GM23338 (cell line): ENCODE measurements around the gene CLEC11A. TPM values are rescaled to one million over a fixed set of nuclear protein-coding genes. Genes with fewer than 3 reads are reported as not detected.
"Not testable (repeated sequence)": the region's sequence is repeated elsewhere in the genome, so short reads cannot be mapped to it uniquely, and the experiment has no call there.

Experiments
- ATAC-seq: fragments of 200-7000 bp; cut with Tn5 transposase; 3 replicates; pipeline ENCODE4 v1.9.1; 2020
- DNase-seq: peaks from one replicate; pipeline ENCODE4 v3.0.0-alpha.2; 2015; ENCODE audit warnings: low spot score
- H2AFZ ChIP-seq: fragments of 200-600 bp; sonication (generic); 2 replicates; pipeline ENCODE4 v1.8.0; 2016; ENCODE audit warnings: antibody characterized with exemption, mild to moderate bottlenecking, moderate library complexity
- H3F3A ChIP-seq: fragments of 200-600 bp; sonication (generic); replicated peaks from 2 replicates; pipeline ENCODE4 v1.8.0; 2017; ENCODE audit warnings: antibody characterized with exemption, mixed run types, low read depth
- H3K27ac ChIP-seq: fragments of 200-600 bp; sonication (generic); 2 replicates; pipeline ENCODE4 v1.6.1; 2016; ENCODE audit warnings: low read depth
- H3K27me3 ChIP-seq: fragments of 200-600 bp; sonication (generic); 2 replicates; pipeline ENCODE4 v1.8.0; 2016; ENCODE audit warnings: mild to moderate bottlenecking, mixed run types, moderate library complexity; ENCODE audit not compliant: insufficient read depth
- H3K36me3 ChIP-seq: fragments of 200-600 bp; sonication (generic); 2 replicates; pipeline ENCODE4 v1.8.0; 2016; ENCODE audit warnings: mild to moderate bottlenecking; ENCODE audit not compliant: insufficient read depth
- H3K4me1 ChIP-seq: fragments of 200-600 bp; sonication (generic); 2 replicates; pipeline ENCODE4 v1.8.0; 2016; ENCODE audit warnings: mild to moderate bottlenecking, moderate library complexity; ENCODE audit not compliant: insufficient read depth
- H3K4me2 ChIP-seq: fragments of 200-600 bp; sonication (generic); 2 replicates; pipeline ENCODE4 v1.7.1; 2017; ENCODE audit warnings: mixed run types
- H3K4me3 ChIP-seq: fragments of 200-600 bp; sonication (generic); 2 replicates; pipeline ENCODE4 v1.6.1; 2016; ENCODE audit warnings: mixed run types
- H3K79me2 ChIP-seq: fragments of 200-600 bp; sonication (generic); replicated peaks from 2 replicates; pipeline ENCODE4 v1.8.0; 2017; ENCODE audit warnings: mild to moderate bottlenecking; ENCODE audit not compliant: insufficient read depth
- H3K9me2 ChIP-seq: fragments of 200-600 bp; sonication (generic); 2 replicates; pipeline ENCODE4 v1.8.0; 2017; ENCODE audit not compliant: insufficient read depth
- H4K20me1 ChIP-seq: fragments of 200-600 bp; sonication (generic); replicated peaks from 2 replicates; pipeline ENCODE4 v1.8.0; 2017; ENCODE audit warnings: mild to moderate bottlenecking; ENCODE audit not compliant: insufficient read depth
- H3K27ac Mint-ChIP-seq: 2 replicates; pipeline ENCODE4 v1.8.0; 2020; ENCODE audit warnings: inconsistent platforms, mild to moderate bottlenecking, moderate library complexity, mixed read lengths
- H3K27me3 Mint-ChIP-seq: 3 replicates; pipeline ENCODE4 v1.8.0; 2022; ENCODE audit warnings: low read depth, mild to moderate bottlenecking, moderate library complexity, mixed read lengths, inconsistent platforms; ENCODE audit not compliant: insufficient read depth, poor library complexity
- H3K36me3 Mint-ChIP-seq: 3 replicates; pipeline ENCODE4 v1.8.0; 2021; ENCODE audit warnings: low read depth, mild to moderate bottlenecking, inconsistent platforms, moderate library complexity, mixed read lengths
- H3K4me1 Mint-ChIP-seq: 3 replicates; pipeline ENCODE4 v1.8.0; 2020; ENCODE audit warnings: mild to moderate bottlenecking, inconsistent platforms, mixed read lengths
- H3K4me3 Mint-ChIP-seq: 3 replicates; pipeline ENCODE4 v1.8.0; 2021; ENCODE audit warnings: moderate library complexity, mild to moderate bottlenecking, inconsistent platforms, mixed read lengths
- H3K9me3 Mint-ChIP-seq: 3 replicates; pipeline ENCODE4 v1.8.0; 2020; ENCODE audit warnings: moderate library complexity, mild to moderate bottlenecking, inconsistent platforms, mixed read lengths
- JUNB ChIP-seq: IDR thresholded peaks from one replicate; pipeline ENCODE4 v1.6.1; 2016; ENCODE audit warnings: antibody characterized with exemption; ENCODE audit not compliant: unreplicated experiment
- polyA plus RNA-seq: library from polyadenylated mRNA; unstranded; fragments of >200 nt; fragmentation: Nextera tagmentation; extraction: Ambion mirVana; gene quantifications from 2 replicates; pipeline ENCODE4 v1.2.1, GENCODE V29; 2016
- total RNA-seq: library from RNA; depleted of rRNA; stranded (reverse); fragments of >200 nt; shearing (Covaris generic); gene quantifications from 2 replicates; pipeline ENCODE4 v1.2.3, GENCODE V29; 2014; rRNA removed

Gene CLEC11A
- total and polyA plus RNA-seq, 2 experiments from 2014 or later: 8.0 to 15.5 TPM

DNA sequence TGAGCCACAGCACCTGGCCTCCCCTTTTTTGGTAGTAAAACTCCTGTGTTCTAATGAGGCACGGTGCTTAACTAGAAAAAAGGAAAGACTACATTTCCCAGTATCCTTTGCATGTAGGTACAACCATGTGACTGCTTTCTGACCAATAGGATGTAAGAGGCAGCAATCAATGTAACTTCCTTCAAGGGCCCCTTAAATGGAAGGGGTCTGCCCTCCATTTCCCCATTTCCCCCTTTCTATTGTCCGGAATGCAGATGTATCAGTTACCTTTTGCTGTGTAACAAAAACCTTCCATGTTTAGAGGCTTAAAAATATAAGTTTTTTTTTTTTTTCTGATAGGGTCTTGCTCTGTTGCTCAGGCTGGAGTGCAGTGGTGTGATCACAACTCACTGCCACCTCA lies 49.3 kb downstream of the CLEC11A start:
- no peaks in the 10 kb centered on the region for H3K4me1 Mint-ChIP-seq
- no peaks in the 10 kb centered on the region for H3K79me2 ChIP-seq
- H3K36me3 Mint-ChIP-seq: peaks cover 25% of the 10 kb centered on the region
- DNase-seq (peak; percentile 68), ATAC-seq (no peak)
- H3K4me3 Mint-ChIP-seq: no peak overlapping the region
- TF ChIP-seq JUNB: no peak
- H3F3A ChIP-seq: no peaks in the 10 kb centered on the region; the same call in 1 of the 2 replicates
- H3K36me3 ChIP-seq: no peaks in the 10 kb centered on the region
- H3K4me3 ChIP-seq: no peak overlapping the region
- no peak overlapping the region for H2AFZ ChIP-seq
- peaks cover 39% of the 10 kb centered on the region for H3K27me3 ChIP-seq
- no peaks in the 10 kb centered on the region for H4K20me1 ChIP-seq
- H3K27ac ChIP-seq: no peak overlapping the region
- no peak overlapping the region for H3K4me2 ChIP-seq
- peaks cover 3% of the 10 kb centered on the region for H3K4me1 ChIP-seq
- H3K9me2 ChIP-seq: no peaks in the 10 kb centered on the region
- peaks cover 6% of the 10 kb centered on the region for H3K27me3 Mint-ChIP-seq
- H3K27ac Mint-ChIP-seq: no peak overlapping the region
- H3K9me3 Mint-ChIP-seq: peaks cover 95% of the 10 kb centered on the region

DNA sequence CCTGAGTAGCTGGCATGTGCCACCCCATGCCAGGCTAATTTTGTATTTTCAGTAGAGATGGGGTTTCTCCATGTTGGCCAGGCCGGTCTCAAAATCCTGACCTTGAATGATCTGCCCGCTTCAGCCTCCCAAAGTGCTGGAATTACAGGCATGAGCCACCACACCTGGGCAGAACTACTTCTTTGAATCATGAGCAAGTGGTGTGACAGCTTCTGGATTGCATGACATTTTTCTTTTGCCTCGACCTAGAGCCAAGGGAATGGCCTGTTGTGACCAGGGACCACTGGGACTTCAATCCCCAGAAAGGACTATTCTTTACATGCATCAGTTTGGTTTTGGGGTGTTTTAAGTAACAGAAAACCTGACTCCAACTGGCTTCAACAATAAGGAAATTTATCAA lies 49.7 kb downstream of the CLEC11A start:
- H3K36me3 ChIP-seq, H3K4me3 ChIP-seq, H3K27ac Mint-ChIP-seq, ATAC-seq, H2AFZ ChIP-seq, H3K79me2 ChIP-seq, DNase-seq, H3K4me1 Mint-ChIP-seq, H3K4me1 ChIP-seq, H3K4me3 Mint-ChIP-seq, H3K27ac ChIP-seq, H3K9me2 ChIP-seq, H3F3A ChIP-seq, H4K20me1 ChIP-seq, H3K4me2 ChIP-seq, H3K27me3 Mint-ChIP-seq: not testable (repeated sequence)
- Mint-ChIP-seq H3K9me3 (peaks cover 95% of the 10 kb centered on the region), H3K36me3 (peaks cover 26% of the 10 kb centered on the region)
- H3K27me3 ChIP-seq: peaks cover 43% of the 10 kb centered on the region

DNA sequence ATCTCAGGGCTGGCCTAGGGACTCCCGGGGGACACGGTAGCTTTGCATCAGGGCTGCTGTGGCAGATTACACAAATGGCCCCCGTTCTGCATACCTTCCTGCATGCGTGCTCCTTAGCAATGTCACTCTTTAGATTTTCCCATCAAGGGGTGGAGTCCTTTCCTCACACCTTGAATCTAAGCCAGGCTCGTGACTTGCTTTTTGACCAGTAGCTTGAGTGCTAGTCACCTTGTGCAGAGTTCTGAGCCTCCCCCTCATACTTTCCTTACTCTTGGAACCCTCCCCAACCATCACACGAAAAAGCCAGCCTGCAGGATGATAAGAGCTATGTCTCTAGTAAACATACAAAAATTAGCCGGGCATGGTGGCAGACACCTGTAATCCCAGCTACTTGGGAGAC lies 50.3 kb downstream of the CLEC11A start:
- not testable (repeated sequence) for H3K4me1 ChIP-seq, H4K20me1 ChIP-seq, ATAC-seq, H3K9me2 ChIP-seq, H3K27me3 Mint-ChIP-seq, H3K4me3 Mint-ChIP-seq, H3K4me1 Mint-ChIP-seq, H3K4me2 ChIP-seq, H3K27ac ChIP-seq, H3F3A ChIP-seq, H2AFZ ChIP-seq, DNase-seq, H3K36me3 ChIP-seq, H3K4me3 ChIP-seq, H3K79me2 ChIP-seq, H3K27ac Mint-ChIP-seq
- H3K27me3 ChIP-seq: peaks cover 48% of the 10 kb centered on the region
- Mint-ChIP-seq H3K36me3 (peaks cover 27% of the 10 kb centered on the region), H3K9me3 (peaks cover 95% of the 10 kb centered on the region)

Other genes starting within 250 kb of the CLEC11A start
- 86.4 and 113 TPM in 2 replicates for gene EMC10, start 246.9 kb upstream of the CLEC11A start, total RNA-seq
- gene EMC10, start 246.9 kb upstream of the CLEC11A start, polyA plus RNA-seq: 24.8 and 28.2 TPM in 2 replicates
- gene GARIN5A, start 246.5 kb upstream of the CLEC11A start, total RNA-seq: 13.3 and 19.9 TPM in 2 replicates
- gene GARIN5A, start 246.5 kb upstream of the CLEC11A start, polyA plus RNA-seq: 24.2 and 25.0 TPM in 2 replicates
- 1.2 and 5.8 TPM in 2 replicates for gene JOSD2, start 212.2 kb upstream of the CLEC11A start, total RNA-seq
- 3.3 and 4.1 TPM in 2 replicates for gene JOSD2, start 212.2 kb upstream of the CLEC11A start, polyA plus RNA-seq
- not detected in 2 replicates for gene ASPDH, start 209.5 kb upstream of the CLEC11A start, total RNA-seq
- not detected in 2 replicates for gene ASPDH, start 209.5 kb upstream of the CLEC11A start, polyA plus RNA-seq
- gene LRRC4B, start 154.9 kb upstream of the CLEC11A start, total RNA-seq: 12.8 and 13.2 TPM in 2 replicates
- gene LRRC4B, start 154.9 kb upstream of the CLEC11A start, polyA plus RNA-seq: 2.0 and 2.2 TPM in 2 replicates
- gene SYT3, start 83.5 kb upstream of the CLEC11A start, total RNA-seq: 16.4 and 25.5 TPM in 2 replicates
- gene SYT3, start 83.5 kb upstream of the CLEC11A start, polyA plus RNA-seq: 9.5 and 10.0 TPM in 2 replicates
- 1.8 and 23.2 TPM in 2 replicates for gene C19orf81, start 73.9 kb upstream of the CLEC11A start, total RNA-seq
- gene C19orf81, start 73.9 kb upstream of the CLEC11A start, polyA plus RNA-seq: 54.3 and 67.9 TPM in 2 replicates
- 3.3 and 4.1 TPM in 2 replicates for gene SHANK1, start 3.6 kb upstream of the CLEC11A start, total RNA-seq
- 0.23 and 0.30 TPM in 2 replicates for gene SHANK1, start 3.6 kb upstream of the CLEC11A start, polyA plus RNA-seq
- gene GPR32, start 47.1 kb downstream of the CLEC11A start, total RNA-seq: not detected in 2 replicates
- not detected in 2 replicates for gene GPR32, start 47.1 kb downstream of the CLEC11A start, polyA plus RNA-seq
- not detected in 2 replicates for gene ACP4, start 67.1 kb downstream of the CLEC11A start, total RNA-seq
- gene ACP4, start 67.1 kb downstream of the CLEC11A start, polyA plus RNA-seq: not detected in 2 replicates
- 0.31 TPM in 1 of 2 replicates, not detected in the other for gene KLK1, start 100.4 kb downstream of the CLEC11A start, total RNA-seq
- 2.4 and 3.0 TPM in 2 replicates for gene KLK1, start 100.4 kb downstream of the CLEC11A start, polyA plus RNA-seq
- gene KLK15, start 110.2 kb downstream of the CLEC11A start, total RNA-seq: not detected in 2 replicates
- gene KLK15, start 110.2 kb downstream of the CLEC11A start, polyA plus RNA-seq: not detected in 2 replicates
- not detected in 2 replicates for gene KLK3, start 131.6 kb downstream of the CLEC11A start, total RNA-seq
- 0.14 and 0.19 TPM in 2 replicates for gene KLK3, start 131.6 kb downstream of the CLEC11A start, polyA plus RNA-seq
- gene KLK2, start 150.1 kb downstream of the CLEC11A start, total RNA-seq: 0.69 TPM in 1 of 2 replicates, not detected in the other
- gene KLK2, start 150.1 kb downstream of the CLEC11A start, polyA plus RNA-seq: 0.18 TPM in 1 of 2 replicates, not detected in the other
- 0.54 and 0.76 TPM in 2 replicates for gene KLK4, start 188.0 kb downstream of the CLEC11A start, total RNA-seq
- 1.8 and 2.2 TPM in 2 replicates for gene KLK4, start 188.0 kb downstream of the CLEC11A start, polyA plus RNA-seq
- gene KLK5, start 229.7 kb downstream of the CLEC11A start, total RNA-seq: 0.54 and 0.66 TPM in 2 replicates
- gene KLK5, start 229.7 kb downstream of the CLEC11A start, polyA plus RNA-seq: 0.77 TPM in 1 of 2 replicates, not detected in the other
- 0.39 and 0.56 TPM in 2 replicates for gene KLK6, start 246.2 kb downstream of the CLEC11A start, total RNA-seq
- gene KLK6, start 246.2 kb downstream of the CLEC11A start, polyA plus RNA-seq: 0.47 and 0.56 TPM in 2 replicates